HG02885 (cell line): ENCODE data around the gene LRP10.
A peak's percentile ranks its signal among the peaks of the same experiment; 100 is the strongest.
"Not testable (repeated sequence)": the region's sequence is repeated elsewhere in the genome, so short reads cannot be mapped to it uniquely, and the experiment has no call there.

ENCODE experiments used
- ATAC-seq: cut with Tn5 transposase; IDR thresholded peaks from one replicate; pipeline ENCODE4 v1.9.1; 2021; ENCODE audit warnings: mild to moderate bottlenecking; ENCODE audit not compliant: unreplicated experiment, poor library complexity

LRP10 gene

DNA sequence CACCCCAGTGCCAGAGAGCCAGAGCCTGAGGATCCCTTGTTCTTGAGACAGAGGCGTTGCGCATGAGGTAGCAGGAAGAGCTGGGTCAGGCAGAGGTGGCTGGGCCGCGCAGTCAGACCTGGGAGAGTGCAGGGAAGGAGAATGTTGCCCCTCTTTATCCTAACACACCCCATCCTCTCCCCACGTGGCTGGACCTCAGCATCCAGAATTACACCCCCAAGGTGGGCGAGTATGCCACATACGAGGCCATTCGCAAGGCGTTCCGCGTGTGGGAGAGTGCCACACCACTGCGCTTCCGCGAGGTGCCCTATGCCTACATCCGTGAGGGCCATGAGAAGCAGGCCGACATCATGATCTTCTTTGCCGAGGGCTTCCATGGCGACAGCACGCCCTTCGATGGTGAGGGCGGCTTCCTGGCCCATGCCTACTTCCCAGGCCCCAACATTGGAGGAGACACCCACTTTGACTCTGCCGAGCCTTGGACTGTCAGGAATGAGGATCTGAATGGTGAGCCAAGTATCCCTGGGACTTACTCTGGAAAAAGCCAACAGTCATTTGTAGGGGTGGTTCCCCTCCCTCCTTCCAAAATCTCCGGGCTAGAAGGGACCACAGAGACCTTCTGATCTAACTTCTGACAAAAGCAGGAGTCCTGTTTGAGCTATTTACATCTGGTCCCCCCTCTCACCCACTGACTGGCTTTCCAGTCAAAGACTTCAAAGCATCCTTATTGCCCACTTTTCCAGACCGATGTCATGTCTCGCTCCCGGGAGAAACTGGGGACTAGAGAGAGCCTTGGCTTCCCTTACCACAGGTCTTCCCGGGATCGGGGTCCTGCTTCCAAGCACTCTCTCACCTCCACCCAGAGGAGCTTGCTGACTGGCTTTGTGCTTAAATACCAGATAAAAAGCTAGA lies 29.1 kb upstream of the LRP10 start:
- no peak for ATAC-seq

GRCh38 chr14:22843123-22843925 lies 28.2 kb upstream of the LRP10 start:
- ATAC-seq, result no peak

DNA sequence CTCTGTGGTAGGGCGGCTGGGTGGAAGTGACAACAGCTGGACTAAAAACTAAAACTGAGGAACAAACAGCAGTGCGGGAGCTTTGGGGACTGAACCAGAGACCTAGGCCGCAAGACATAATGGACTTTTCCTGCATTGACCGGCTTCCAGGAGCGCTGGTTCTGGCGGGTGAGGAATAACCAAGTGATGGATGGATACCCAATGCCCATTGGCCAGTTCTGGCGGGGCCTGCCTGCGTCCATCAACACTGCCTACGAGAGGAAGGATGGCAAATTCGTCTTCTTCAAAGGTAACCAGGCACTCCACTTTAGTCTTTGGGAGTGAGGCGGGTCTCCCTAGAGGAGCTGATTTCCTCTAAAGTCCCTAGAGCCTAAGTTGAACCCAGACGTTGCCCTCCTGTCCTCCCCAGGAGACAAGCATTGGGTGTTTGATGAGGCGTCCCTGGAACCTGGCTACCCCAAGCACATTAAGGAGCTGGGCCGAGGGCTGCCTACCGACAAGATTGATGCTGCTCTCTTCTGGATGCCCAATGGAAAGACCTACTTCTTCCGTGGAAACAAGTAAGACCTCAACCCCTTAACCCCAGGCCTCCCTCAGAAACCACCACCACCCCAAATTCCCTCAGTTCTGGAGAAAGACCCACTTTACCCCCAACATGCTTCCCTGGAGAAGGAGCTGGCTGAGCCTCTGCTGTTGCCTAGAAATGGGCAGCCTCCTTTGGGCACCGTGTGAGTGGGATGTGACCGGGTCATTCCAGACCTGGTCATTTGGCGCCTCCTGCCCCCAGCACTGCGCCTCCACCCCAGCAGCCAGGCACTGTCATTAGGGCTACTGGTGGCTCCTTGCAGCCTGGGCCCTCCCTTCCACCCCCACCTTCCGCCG lies 27.1 kb upstream of the LRP10 start:
- no peak for ATAC-seq

DNA sequence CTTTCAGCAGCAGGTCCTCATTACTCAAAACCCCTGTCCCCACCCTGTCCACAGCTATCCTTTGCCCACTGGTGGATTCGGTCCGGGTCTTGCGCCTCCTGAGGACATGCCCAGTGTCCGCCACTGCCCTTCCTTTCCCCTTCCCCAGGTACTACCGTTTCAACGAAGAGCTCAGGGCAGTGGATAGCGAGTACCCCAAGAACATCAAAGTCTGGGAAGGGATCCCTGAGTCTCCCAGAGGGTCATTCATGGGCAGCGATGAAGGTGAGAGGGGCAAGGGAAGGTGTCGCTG lies 26.5 kb upstream of the LRP10 start:
- no peak for ATAC-seq

DNA sequence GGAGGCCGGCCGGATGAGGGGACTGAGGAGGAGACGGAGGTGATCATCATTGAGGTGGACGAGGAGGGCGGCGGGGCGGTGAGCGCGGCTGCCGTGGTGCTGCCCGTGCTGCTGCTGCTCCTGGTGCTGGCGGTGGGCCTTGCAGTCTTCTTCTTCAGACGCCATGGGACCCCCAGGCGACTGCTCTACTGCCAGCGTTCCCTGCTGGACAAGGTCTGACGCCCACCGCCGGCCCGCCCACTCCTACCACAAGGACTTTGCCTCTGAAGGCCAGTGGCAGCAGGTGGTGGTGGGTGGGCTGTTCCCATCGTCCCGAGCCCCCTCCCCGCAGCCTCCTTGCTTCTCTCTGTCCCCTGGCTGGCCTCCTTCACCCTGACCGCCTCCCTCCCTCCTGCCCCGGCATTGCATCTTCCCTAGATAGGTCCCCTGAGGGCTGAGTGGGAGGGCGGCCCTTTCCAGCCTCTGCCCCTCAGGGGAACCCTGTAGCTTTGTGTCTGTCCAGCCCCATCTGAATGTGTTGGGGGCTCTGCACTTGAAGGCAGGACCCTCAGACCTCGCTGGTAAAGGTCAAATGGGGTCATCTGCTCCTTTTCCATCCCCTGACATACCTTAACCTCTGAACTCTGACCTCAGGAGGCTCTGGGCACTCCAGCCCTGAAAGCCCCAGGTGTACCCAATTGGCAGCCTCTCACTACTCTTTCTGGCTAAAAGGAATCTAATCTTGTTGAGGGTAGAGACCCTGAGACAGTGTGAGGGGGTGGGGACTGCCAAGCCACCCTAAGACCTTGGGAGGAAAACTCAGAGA lies 25.5 kb upstream of the LRP10 start:
- ATAC-seq, result no peak

GRCh38 chr14:22846811-22847307 lies 24.7 kb upstream of the LRP10 start:
- ATAC-seq, result no peak

DNA sequence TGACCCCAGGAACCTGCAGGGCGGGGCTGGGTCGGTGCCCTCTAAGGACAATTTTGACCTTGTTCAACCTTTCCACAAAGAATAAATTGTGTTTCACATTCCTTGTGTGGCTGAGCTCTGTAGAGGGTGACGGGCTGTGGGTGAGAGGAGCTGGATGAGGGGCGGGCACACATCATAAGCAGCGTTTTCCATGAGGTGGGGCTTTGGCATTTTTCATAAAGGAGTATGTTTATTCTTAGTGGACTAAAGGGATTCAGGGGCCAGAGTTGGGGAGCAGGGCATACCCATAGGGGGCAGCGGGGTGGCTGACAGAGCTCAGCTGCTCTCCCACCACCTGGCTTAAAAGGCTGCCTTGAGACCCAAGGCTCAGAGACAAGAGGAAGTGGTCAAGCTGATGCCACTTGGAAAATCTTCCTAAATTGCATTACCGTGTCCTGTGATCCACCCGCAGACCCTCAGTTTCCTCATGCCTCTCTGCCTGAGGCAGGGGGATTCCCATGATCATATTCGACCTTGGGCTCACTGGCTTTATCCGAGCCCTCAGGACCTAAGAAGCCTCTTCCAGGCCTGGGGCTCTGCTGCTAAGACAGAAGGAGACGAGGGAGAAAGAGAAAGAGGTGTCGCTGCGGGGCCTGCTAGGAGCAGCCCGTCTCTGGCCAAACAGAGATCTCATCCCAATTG lies 23.7 kb upstream of the LRP10 start:
- no peak for ATAC-seq

GRCh38 chr14:22848351-22849164 lies 23.0 kb upstream of the LRP10 start:
- ATAC-seq, result no peak

GRCh38 chr14:22849212-22849819 lies 22.2 kb upstream of the LRP10 start:
- ATAC-seq, result no peak

DNA sequence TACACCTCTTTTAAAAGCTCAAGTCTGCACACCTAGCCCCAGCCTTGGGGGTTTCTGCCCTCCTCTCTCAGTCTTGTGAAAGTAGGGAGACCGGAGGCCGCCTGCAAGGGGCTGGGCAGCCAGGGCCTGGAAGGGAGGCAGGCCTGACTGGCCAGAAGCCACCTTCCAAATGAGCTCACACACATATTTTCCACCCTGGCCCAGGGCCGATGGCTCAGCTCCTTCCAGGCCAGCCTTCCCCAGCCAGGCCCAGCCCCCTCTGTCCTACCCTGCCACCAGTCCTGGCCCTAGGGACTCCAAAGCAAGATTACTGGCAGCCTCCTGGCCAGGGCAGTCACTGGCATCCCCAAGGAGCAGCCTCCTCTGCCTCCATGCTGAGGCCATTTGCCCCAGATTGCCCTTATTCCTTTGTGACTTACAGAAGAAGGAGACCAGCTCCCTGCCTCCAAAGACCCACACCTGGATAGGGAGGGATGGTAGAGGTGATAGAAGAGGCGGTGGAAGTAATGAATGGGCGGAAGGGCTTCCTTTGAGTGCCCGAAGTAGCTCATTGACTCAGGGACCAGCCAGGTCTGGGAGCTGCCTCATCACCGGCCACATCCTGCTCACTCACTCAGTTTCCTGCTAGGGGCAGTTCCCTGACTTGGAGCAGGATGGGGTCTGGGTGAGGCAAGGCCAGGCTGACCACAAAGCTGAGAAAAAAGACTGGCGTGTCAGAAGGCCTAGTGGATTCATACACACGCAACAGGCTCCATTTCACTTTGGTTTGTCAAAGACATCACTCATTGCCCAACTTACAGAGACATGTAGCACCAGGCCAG lies 20.4 kb upstream of the LRP10 start:
- ATAC-seq, result no peak

- ATAC-seq, result not testable (repeated sequence)
Observed at GRCh38 chr14:22852178-22852577, 19.4 kb upstream of the LRP10 start.

GRCh38 chr14:22852599-22852939 lies 19.0 kb upstream of the LRP10 start:
- ATAC-seq, result no peak

GRCh38 chr14:22852940-22853767 lies 18.4 kb upstream of the LRP10 start:
- ATAC-seq, result peak; percentile 86

DNA sequence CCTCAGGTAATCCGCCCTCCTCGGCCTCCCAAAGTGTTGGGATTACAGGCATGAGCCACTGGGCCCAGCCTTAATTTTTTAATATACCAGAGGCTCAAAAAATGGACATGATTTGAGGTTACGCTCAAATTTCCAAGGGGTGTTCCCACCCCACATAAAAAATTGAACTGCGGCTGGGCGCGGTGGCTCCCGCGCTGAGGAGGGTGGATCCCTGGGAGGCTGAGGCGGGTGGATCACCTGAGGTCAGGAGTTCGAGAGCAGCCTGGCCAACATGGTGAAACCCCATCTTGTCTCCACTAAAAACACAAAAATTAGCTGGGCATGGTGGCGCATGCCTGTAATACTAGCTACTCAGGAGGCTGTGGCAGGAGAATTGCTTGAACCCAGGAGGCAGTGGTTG lies 17.2 kb upstream of the LRP10 start:
- not testable (repeated sequence) for ATAC-seq

DNA sequence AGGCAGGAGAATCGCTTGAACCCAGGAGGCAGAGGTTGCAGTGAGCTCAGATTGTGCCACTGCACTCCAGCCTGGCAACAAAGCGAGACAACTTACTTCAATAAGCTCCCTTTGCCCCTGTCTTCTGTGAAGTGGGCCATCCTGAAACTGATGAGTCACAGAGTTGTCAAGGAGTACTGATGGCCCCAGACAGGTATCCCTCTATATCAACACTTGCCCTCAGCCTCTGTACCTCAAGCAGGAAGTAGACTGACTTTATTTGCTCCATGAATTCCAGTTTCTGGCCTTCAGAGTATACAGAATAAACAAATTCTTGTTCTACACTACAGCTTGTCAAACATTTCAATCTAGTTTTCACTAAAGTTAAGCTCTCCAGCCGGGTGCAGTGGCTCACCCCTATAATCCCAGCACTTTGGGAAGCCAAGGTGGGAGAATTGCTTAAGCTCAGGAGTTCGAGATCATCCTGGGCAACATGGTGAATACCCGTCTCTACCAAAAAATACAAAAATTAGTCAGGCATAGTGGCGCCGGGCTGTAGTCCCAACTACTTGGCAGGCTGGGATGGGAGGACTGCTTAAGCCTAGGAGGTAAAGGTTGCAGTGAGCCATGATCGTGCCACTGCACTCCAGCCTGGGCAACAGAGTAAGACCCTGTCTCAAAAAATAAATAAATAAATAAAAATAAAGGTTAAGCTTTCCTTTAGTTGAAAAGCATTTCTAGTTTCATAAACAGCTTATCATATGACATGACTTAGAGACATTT lies 16.4 kb upstream of the LRP10 start:
- no peak for ATAC-seq

DNA sequence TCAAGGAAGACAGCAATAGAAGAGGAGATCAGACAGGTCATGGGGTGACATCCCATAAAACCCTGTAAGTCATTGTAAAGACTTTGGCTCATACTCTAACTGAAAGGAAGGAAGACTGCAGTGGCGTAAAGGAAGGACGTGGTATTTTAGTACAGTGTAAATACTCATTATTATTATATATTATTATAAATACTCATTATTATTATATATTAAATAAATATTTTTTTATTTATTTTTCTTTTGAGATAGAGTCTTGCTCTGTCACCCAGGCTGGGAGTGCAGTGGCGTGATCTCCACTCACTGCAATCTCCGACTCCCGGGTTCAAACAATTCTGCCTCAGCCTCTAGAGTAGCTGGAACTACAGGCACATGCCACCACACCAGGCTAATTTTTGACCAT lies 15.1 kb upstream of the LRP10 start:
- no peak for ATAC-seq
